Keratinocyte (primary cell): ENCODE data around the gene TINAGL1. TPM values are rescaled to one million over a fixed set of nuclear protein-coding genes. Genes with fewer than 3 reads are reported as not detected.
A peak's percentile ranks its signal among the peaks of the same experiment; 100 is the strongest.

Experiments used
- DNase-seq: peaks from one replicate; pipeline ENCODE4 v3.0.0-alpha.2; 2011; ENCODE audit warnings: low read depth, missing footprints, low spot score
- FAIRE-seq: peaks from 2 replicates; lab custom pipeline; 2011; peaks lifted over from hg19 to GRCh38; lab: Jason Lieb, UNC
- H2AFZ ChIP-seq: 2 replicates; pipeline ENCODE4 v1.6.0; 2012; ENCODE audit warnings: low read length, control low read depth, inconsistent platforms; ENCODE audit not compliant: control insufficient read depth
- H3K27ac ChIP-seq: 2 replicates; pipeline ENCODE4 v1.5.1; 2011; ENCODE audit warnings: low read length; ENCODE audit not compliant: control insufficient read depth, insufficient read depth
- H3K27me3 ChIP-seq: 3 replicates; pipeline ENCODE4 v1.6.0; 2011; ENCODE audit warnings: low read length; ENCODE audit not compliant: control insufficient read depth, insufficient read depth; ENCODE audit errors: extremely low read depth
- H3K36me3 ChIP-seq, 2 experiments: 2 replicates in 1 of 2; 3 replicates in 1 of 2; pipeline ENCODE4 v1.5.1; 2011; ENCODE audit warnings: low read length in 2 of 2, mild to moderate bottlenecking in 1 of 2; ENCODE audit not compliant: control insufficient read depth in 2 of 2, insufficient read depth in 2 of 2; ENCODE audit errors: extremely low read depth in 1 of 2
- H3K4me1 ChIP-seq: 3 replicates; pipeline ENCODE4 v1.5.1; 2011; ENCODE audit warnings: low read length; ENCODE audit not compliant: control insufficient read depth, insufficient read depth; ENCODE audit errors: extremely low read depth
- H3K4me2 ChIP-seq: 3 replicates; pipeline ENCODE4 v1.6.0; 2011; ENCODE audit warnings: low read depth, low read length; ENCODE audit not compliant: control insufficient read depth, insufficient read depth; ENCODE audit errors: extremely low read depth
- H3K4me3 ChIP-seq, 3 experiments: fragments of 200-600 bp in 1 of 3; sonication (generic) in 1 of 3; 2 replicates in 2 of 3; 3 replicates in 1 of 3; pipeline ENCODE4 v1.5.1; 2011 to 2016; ENCODE audit warnings: low read length in 3 of 3, mild to moderate bottlenecking in 3 of 3, control low read depth in 2 of 3, inconsistent platforms in 1 of 3, low read depth in 1 of 3, mixed read lengths in 1 of 3, mixed run types in 1 of 3, moderate library complexity in 1 of 3; ENCODE audit not compliant: control insufficient read depth in 2 of 3, insufficient read depth in 2 of 3; ENCODE audit errors: extremely low read depth in 1 of 3
- H3K79me2 ChIP-seq: 2 replicates; pipeline ENCODE4 v1.6.0; 2012; ENCODE audit warnings: low read length; ENCODE audit not compliant: control insufficient read depth, insufficient read depth
- H3K9ac ChIP-seq: 3 replicates; pipeline ENCODE4 v1.6.0; 2011; ENCODE audit warnings: low read length; ENCODE audit not compliant: control insufficient read depth, insufficient read depth; ENCODE audit errors: extremely low read depth
- H3K9me1 ChIP-seq: 3 replicates; pipeline ENCODE4 v1.6.0; 2011; ENCODE audit warnings: low read length; ENCODE audit not compliant: control insufficient read depth, insufficient read depth; ENCODE audit errors: extremely low read depth
- H3K9me3 ChIP-seq: 2 replicates; pipeline ENCODE4 v1.5.1; 2012; ENCODE audit warnings: low read depth, low read length; ENCODE audit not compliant: control insufficient read depth
- H4K20me1 ChIP-seq: 3 replicates; pipeline ENCODE4 v1.6.0; 2011; ENCODE audit warnings: low read length; ENCODE audit not compliant: control insufficient read depth, insufficient read depth; ENCODE audit errors: extremely low read depth
- EZH2 ChIP-seq: IDR thresholded peaks from one replicate; pipeline ENCODE4 v1.6.1; 2012; ENCODE audit warnings: inconsistent platforms, mild to moderate bottlenecking, low read length, moderate library complexity
- dilution Hi-C: fragments of 300-500 bp; cut with MboI; formaldehyde crosslinking; loops from one replicate; pipeline ENCODE4 v1.7.0; 2020; ENCODE audit warnings: low sequenced_read_pairs; ENCODE audit not compliant: extremely low pct_ligation_motif_present
- polyA plus RNA-seq, 5 experiments: library from polyadenylated mRNA; depleted of rRNA in 3 of 5; stranded (reverse) in 3 of 5; stranded (forward) in 1 of 5; unstranded in 1 of 5; fragments of >200 nt; gene quantifications; 1 replicate in 1 of 5; 2 replicates in 3 of 5; 3 replicates in 1 of 5; pipeline versions ENCODE4 v1.2.1 to v1.2.3, GENCODE V29; 2011 to 2012; ENCODE audit warnings: missing spikeins in 2 of 5, low read depth in 1 of 5, low replicate concordance in 1 of 5
- TF ChIP-seq, protein P1 (sequence below), 3 experiments: IDR thresholded peaks in 1 of 3; conservative IDR thresholded peaks in 1 of 3; optimal IDR thresholded peaks in 1 of 3; 2 replicates in 2 of 3; 3 replicates in 1 of 3; pipeline versions ENCODE3 to v1.5.1; 2011; ENCODE audit warnings: low read length in 3 of 3, mild to moderate bottlenecking in 3 of 3, moderate library complexity in 2 of 3, control low read depth in 1 of 3, inconsistent platforms in 1 of 3; ENCODE audit not compliant: insufficient read depth in 2 of 3; ENCODE audit errors: extremely low read depth in 1 of 3

The TINAGL1 gene
- polyA plus RNA-seq, 1 donor (not counting 4 experiments of a cell fraction or from before 2014, with no cell fraction given): 189 TPM

DNA sequence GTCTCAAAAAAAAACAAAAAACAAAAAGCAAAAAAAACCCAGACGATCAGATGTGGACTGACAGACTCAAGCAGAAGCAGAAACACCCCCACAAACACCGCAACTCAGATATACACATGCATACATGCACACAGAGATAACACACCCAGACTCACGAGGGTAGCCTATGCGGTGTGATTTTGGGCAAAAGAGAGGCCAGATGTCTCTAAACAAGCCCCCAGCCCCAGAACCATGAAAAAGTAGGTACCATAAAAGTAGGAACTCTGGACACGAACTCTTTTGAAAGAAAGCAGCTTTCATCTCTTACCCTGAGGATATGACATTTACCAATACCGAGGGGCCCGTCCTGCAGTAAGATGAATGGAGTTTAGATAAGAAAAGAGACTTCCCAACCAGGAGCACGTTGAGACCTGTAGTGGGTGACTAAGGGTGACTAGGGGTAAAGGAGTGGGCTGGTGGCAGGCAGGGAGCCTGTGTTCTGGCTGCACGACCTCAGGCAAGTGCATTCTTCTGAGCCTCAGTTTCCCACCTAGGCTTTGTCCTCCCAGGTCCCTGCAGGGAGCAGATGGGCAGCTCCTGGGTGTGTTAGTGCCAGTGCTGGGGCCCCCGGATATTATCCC is 1.5 kb upstream of the TINAGL1 start:
- FAIRE-seq: peak; percentile 83
- peak overlapping the region; percentile 7 to 99 (median 73) for H3K4me3 ChIP-seq
- TF ChIP-seq, protein P1, sequence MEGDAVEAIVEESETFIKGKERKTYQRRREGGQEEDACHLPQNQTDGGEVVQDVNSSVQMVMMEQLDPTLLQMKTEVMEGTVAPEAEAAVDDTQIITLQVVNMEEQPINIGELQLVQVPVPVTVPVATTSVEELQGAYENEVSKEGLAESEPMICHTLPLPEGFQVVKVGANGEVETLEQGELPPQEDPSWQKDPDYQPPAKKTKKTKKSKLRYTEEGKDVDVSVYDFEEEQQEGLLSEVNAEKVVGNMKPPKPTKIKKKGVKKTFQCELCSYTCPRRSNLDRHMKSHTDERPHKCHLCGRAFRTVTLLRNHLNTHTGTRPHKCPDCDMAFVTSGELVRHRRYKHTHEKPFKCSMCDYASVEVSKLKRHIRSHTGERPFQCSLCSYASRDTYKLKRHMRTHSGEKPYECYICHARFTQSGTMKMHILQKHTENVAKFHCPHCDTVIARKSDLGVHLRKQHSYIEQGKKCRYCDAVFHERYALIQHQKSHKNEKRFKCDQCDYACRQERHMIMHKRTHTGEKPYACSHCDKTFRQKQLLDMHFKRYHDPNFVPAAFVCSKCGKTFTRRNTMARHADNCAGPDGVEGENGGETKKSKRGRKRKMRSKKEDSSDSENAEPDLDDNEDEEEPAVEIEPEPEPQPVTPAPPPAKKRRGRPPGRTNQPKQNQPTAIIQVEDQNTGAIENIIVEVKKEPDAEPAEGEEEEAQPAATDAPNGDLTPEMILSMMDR (optimal IDR thresholded peaks at IDR 0.05 in 1 of 3, IDR thresholded peaks at IDR 0.05 in 1 of 3, conservative IDR thresholded peaks at IDR 0.05 in 1 of 3; ENCODE audit: extremely low read depth in 1 of 3, insufficient read depth in 2 of 3, low read length in 3 of 3): no peak
- TF ChIP-seq EZH2: no peak

GRCh38 chr1:31575369-31576140 is 760 bp upstream of the TINAGL1 start:
- Histone ChIP-seq H3K9ac (peak overlapping the region; percentile 91), H3K4me3 (peak overlapping the region; percentile 73 to 99 (median 88))

More for the DNA sequence above, 1.5 kb upstream of the TINAGL1 start:
- peaks cover 65% of the 10 kb centered on the region for H3K4me1 ChIP-seq
- peaks cover 15% of the 10 kb centered on the region for H4K20me1 ChIP-seq
- no peaks in the 10 kb centered on the region for H3K9me3 ChIP-seq
- peak overlapping the region; percentile 91 for H3K9ac ChIP-seq
- peak overlapping the region; percentile 94 for H3K27ac ChIP-seq
- peaks cover 35% of the 10 kb centered on the region for H3K79me2 ChIP-seq
- H2AFZ ChIP-seq: no peak overlapping the region
- dilution Hi-C loops: no loop called here
- peaks cover 3% of the 10 kb centered on the region for H3K9me1 ChIP-seq
- peaks cover 8 to 10% of the 10 kb centered on the region in 2 experiments for H3K36me3 ChIP-seq
- H3K27me3 ChIP-seq: no peaks in the 10 kb centered on the region
- peak overlapping the region; percentile 87 for H3K4me2 ChIP-seq
- peak; percentile 97 for DNase-seq

More at GRCh38 chr1:31575369-31576140, 760 bp upstream of the TINAGL1 start:
- TF ChIP-seq, protein P1 (optimal IDR thresholded peaks at IDR 0.05 in 1 of 3, IDR thresholded peaks at IDR 0.05 in 1 of 3, conservative IDR thresholded peaks at IDR 0.05 in 1 of 3; ENCODE audit: extremely low read depth in 1 of 3, insufficient read depth in 2 of 3, low read length in 3 of 3): no peak
- TF ChIP-seq EZH2: no peak
- peaks cover 3% of the 10 kb centered on the region for H3K9me1 ChIP-seq
- peak overlapping the region; percentile 87 for H3K4me2 ChIP-seq
- no peaks in the 10 kb centered on the region for H3K27me3 ChIP-seq
- DNase-seq (peak; percentile 80), FAIRE-seq (peak; percentile 9)
- no peak overlapping the region for H2AFZ ChIP-seq
- H3K36me3 ChIP-seq: peaks cover 8 to 13% of the 10 kb centered on the region in 2 experiments
- peak overlapping the region; percentile 94 for H3K27ac ChIP-seq
- dilution Hi-C loops: no loop called here
- peaks cover 40% of the 10 kb centered on the region for H3K79me2 ChIP-seq
- H3K9me3 ChIP-seq: no peaks in the 10 kb centered on the region
- peaks cover 70% of the 10 kb centered on the region for H3K4me1 ChIP-seq
- H4K20me1 ChIP-seq: peaks cover 15% of the 10 kb centered on the region
